Caco-2 (cell line): Measurements from ENCODE around the gene PMVK. TPM values are rescaled to one million over a fixed set of nuclear protein-coding genes. Genes with fewer than 3 reads are reported as not detected.

Experiments
- BruUV-seq: library from RNA; stranded (reverse); fragments of 400-500 nt; replicated peaks from 2 replicates; lab custom pipeline; 2021; lab: Mats Ljungman, UMichigan
- CTCF ChIA-PET: fragments of 300-600 bp; sonication (Branson Sonifier 250); formaldehyde crosslinking; loops from one replicate; lab custom pipeline; 2022; ENCODE audit warnings: antibody characterized with exemption; lab: Charles Lee
- POLR2A ChIA-PET: fragments of 300-600 bp; sonication (Branson Sonifier 250); formaldehyde crosslinking; loops from one replicate; lab custom pipeline; 2022; ENCODE audit warnings: antibody characterized with exemption; lab: Charles Lee
- DNase-seq, 2 experiments: peaks; one replicate each; pipeline versions ENCODE4 v3.0.0 to v3.0.0-alpha.2; 2020 to 2022
- H3K27me3 ChIP-seq: replicated peaks from 2 replicates; pipeline ENCODE4 v1.6.0; 2011; ENCODE audit warnings: low read length; ENCODE audit not compliant: control insufficient read depth, insufficient read depth
- H3K36me3 ChIP-seq: 2 replicates; pipeline ENCODE4 v1.5.1; 2011; ENCODE audit warnings: low read length; ENCODE audit not compliant: control insufficient read depth, insufficient read depth
- H3K4me1 ChIP-seq: fragments of 250-450 bp; sonication (Bioruptor Pico); 2 replicates; pipeline ENCODE4 v1.5.1; 2020; ENCODE audit warnings: mild to moderate bottlenecking
- H3K4me3 ChIP-seq: 2 replicates; pipeline ENCODE4 v1.5.1; 2011; ENCODE audit warnings: low read depth, mild to moderate bottlenecking, control low read depth, low read length
- H3K9me3 ChIP-seq: fragments of 250-450 bp; sonication (Bioruptor Pico); 2 replicates; pipeline ENCODE4 v1.5.1; 2020; ENCODE audit warnings: mild to moderate bottlenecking, moderate library complexity
- H3K27ac Mint-ChIP-seq: one replicate; pipeline ENCODE4 v1.8.0; 2022; ENCODE audit warnings: mixed read lengths; ENCODE audit not compliant: unreplicated experiment
- H3K27me3 Mint-ChIP-seq: one replicate; pipeline ENCODE4 v1.8.0; 2022; ENCODE audit warnings: mixed read lengths; ENCODE audit not compliant: insufficient read depth, unreplicated experiment
- H3K36me3 Mint-ChIP-seq: one replicate; pipeline ENCODE4 v1.8.0; 2022; ENCODE audit warnings: mild to moderate bottlenecking, mixed read lengths; ENCODE audit not compliant: insufficient read depth, unreplicated experiment
- H3K4me1 Mint-ChIP-seq: one replicate; pipeline ENCODE4 v1.8.0; 2022; ENCODE audit warnings: low read depth, mixed read lengths; ENCODE audit not compliant: unreplicated experiment
- H3K4me3 Mint-ChIP-seq: one replicate; pipeline ENCODE4 v1.8.0; 2022; ENCODE audit warnings: mild to moderate bottlenecking, moderate library complexity, mixed read lengths; ENCODE audit not compliant: unreplicated experiment
- H3K9me3 Mint-ChIP-seq: one replicate; pipeline ENCODE4 v1.8.0; 2022; ENCODE audit warnings: mixed read lengths; ENCODE audit not compliant: unreplicated experiment
- CTCF ChIP-seq, 2 experiments: fragments of 200-600 bp in 1 of 2; IDR thresholded peaks; 1 replicate in 1 of 2; 2 replicates in 1 of 2; pipeline versions ENCODE4 v1.5.1 to v1.8.0; 2011 to 2022; ENCODE audit warnings: antibody characterized with exemption in 1 of 2, control low read depth in 1 of 2, inconsistent platforms in 1 of 2, low read depth in 1 of 2, low read length in 1 of 2, mild to moderate bottlenecking in 1 of 2, moderate library complexity in 1 of 2; ENCODE audit not compliant: insufficient read depth in 1 of 2, severe bottlenecking in 1 of 2, unreplicated experiment in 1 of 2
- intact Hi-C: fragments of 100-400 bp; cut with micrococcal nuclease; formaldehyde crosslinking; loops from one replicate; pipeline ENCODE4 v1.10.0; 2022; ENCODE audit not compliant: unreplicated experiment
- total RNA-seq: library from RNA; stranded (reverse); gene quantifications from 2 replicates; pipeline ENCODE4 v1.2.3, GENCODE V29; 2022

PMVK gene
- total RNA-seq, 1 experiment from 2014 or later = 25.1 TPM

- Mint-ChIP-seq H3K9me3 (no peaks in the 10 kb centered on the region), H3K4me3 (peak overlapping the region; percentile 87), H3K27me3 (no peaks in the 10 kb centered on the region), H3K36me3 (peaks cover 23% of the 10 kb centered on the region), H3K27ac (peak overlapping the region; percentile 99), H3K4me1 (peaks cover 17% of the 10 kb centered on the region)
- TF ChIP-seq CTCF (IDR thresholded peaks at IDR 0.05; ENCODE audit: insufficient read depth in 1 of 2, low read depth in 1 of 2, low read length in 1 of 2, severe bottlenecking in 1 of 2, unreplicated experiment in 1 of 2) = no peak
- intact Hi-C loops = loop anchor here (1.0 to 2.0 kb wide), 2 partner anchors 38 to 57 kb away; partner anchors contain the start of gene CKS1B
- no peaks in the 10 kb centered on the region for H3K9me3 ChIP-seq
- peak overlapping the region; percentile 72 for H3K4me3 ChIP-seq
- no peak for DNase-seq
- H3K36me3 ChIP-seq = no peaks in the 10 kb centered on the region
- TSS peak; percentile 74 for BruUV-seq
- no peaks in the 10 kb centered on the region for H3K27me3 ChIP-seq
- POLR2A ChIA-PET = interaction anchor here (0.8 to 1.7 kb wide), 8 partner anchors 20 to 376 kb away, joined by 3 to 21 read pairs (median 4); partner anchors contain the start of genes ADAM15, PBXIP1 and PYGO2
- CTCF ChIA-PET = interaction anchor here (0.6 to 2.1 kb wide), 12 partner anchors 15 to 376 kb away, joined by 3 to 12 read pairs (median 4); partner anchors contain the start of genes ADAM15, LENEP, PBXIP1 and SHC1
- peaks cover 6% of the 10 kb centered on the region for H3K4me1 ChIP-seq
These were observed 567 bp downstream of the PMVK start for GRCh38 chr1:154935749-154936554.

GRCh38 chr1:154934358-154934948, 2.1 kb downstream of the PMVK start:
- peaks cover 17% of the 10 kb centered on the region for H3K4me1 Mint-ChIP-seq
- peaks cover 23% of the 10 kb centered on the region for H3K36me3 Mint-ChIP-seq
- no TSS peak for BruUV-seq
- Histone ChIP-seq H3K9me3 (no peaks in the 10 kb centered on the region), H3K36me3 (no peaks in the 10 kb centered on the region; the same call in 1 of the 2 replicates), H3K4me1 (peaks cover 6% of the 10 kb centered on the region), H3K27me3 (no peaks in the 10 kb centered on the region), H3K4me3 (no peak overlapping the region)
- CTCF ChIA-PET = interaction anchor here (0.6 kb wide), 1 partner anchor 22 kb away, joined by 4 read pairs; no protein-coding TSS in a partner anchor
- no peaks in the 10 kb centered on the region for H3K27me3 Mint-ChIP-seq
- POLR2A ChIA-PET = no interaction called here
- no peaks in the 10 kb centered on the region for H3K9me3 Mint-ChIP-seq
- H3K4me3 Mint-ChIP-seq = no peak overlapping the region
- TF ChIP-seq CTCF (IDR thresholded peaks at IDR 0.05; ENCODE audit: insufficient read depth in 1 of 2, low read depth in 1 of 2, low read length in 1 of 2, severe bottlenecking in 1 of 2, unreplicated experiment in 1 of 2) = no peak
- no peak overlapping the region for H3K27ac Mint-ChIP-seq
- intact Hi-C loops = no loop called here
- DNase-seq = no peak

GRCh38 chr1:154931940-154932487, 4.5 kb downstream of the PMVK start:
- Mint-ChIP-seq H3K36me3 (peaks cover 9% of the 10 kb centered on the region), H3K4me1 (no peaks in the 10 kb centered on the region), H3K27me3 (no peaks in the 10 kb centered on the region), H3K9me3 (no peaks in the 10 kb centered on the region), H3K4me3 (no peak overlapping the region), H3K27ac (no peak overlapping the region)
- Histone ChIP-seq H3K9me3 (no peaks in the 10 kb centered on the region), H3K4me3 (no peak overlapping the region), H3K36me3 (no peaks in the 10 kb centered on the region; the same call in 1 of the 2 replicates), H3K4me1 (peaks cover 6% of the 10 kb centered on the region), H3K27me3 (no peaks in the 10 kb centered on the region)
- BruUV-seq = no TSS peak
- DNase-seq = peak; percentile 39 to 79
- POLR2A ChIA-PET = no interaction called here
- intact Hi-C loops = no loop called here
- TF ChIP-seq CTCF (IDR thresholded peaks at IDR 0.05; ENCODE audit: insufficient read depth in 1 of 2, low read depth in 1 of 2, low read length in 1 of 2, severe bottlenecking in 1 of 2, unreplicated experiment in 1 of 2) = no peak
- CTCF ChIA-PET = interaction anchor here (0.6 to 0.7 kb wide), 2 partner anchors 10 to 16 kb away, joined by 3 to 5 read pairs; no protein-coding TSS in a partner anchor
